ENCODE results near the gene WDR45.
"Not testable (repeated sequence)": the region's sequence is repeated elsewhere in the genome, so short reads cannot be mapped to it uniquely, and the experiment has no call there.

WDR45 gene

DNA sequence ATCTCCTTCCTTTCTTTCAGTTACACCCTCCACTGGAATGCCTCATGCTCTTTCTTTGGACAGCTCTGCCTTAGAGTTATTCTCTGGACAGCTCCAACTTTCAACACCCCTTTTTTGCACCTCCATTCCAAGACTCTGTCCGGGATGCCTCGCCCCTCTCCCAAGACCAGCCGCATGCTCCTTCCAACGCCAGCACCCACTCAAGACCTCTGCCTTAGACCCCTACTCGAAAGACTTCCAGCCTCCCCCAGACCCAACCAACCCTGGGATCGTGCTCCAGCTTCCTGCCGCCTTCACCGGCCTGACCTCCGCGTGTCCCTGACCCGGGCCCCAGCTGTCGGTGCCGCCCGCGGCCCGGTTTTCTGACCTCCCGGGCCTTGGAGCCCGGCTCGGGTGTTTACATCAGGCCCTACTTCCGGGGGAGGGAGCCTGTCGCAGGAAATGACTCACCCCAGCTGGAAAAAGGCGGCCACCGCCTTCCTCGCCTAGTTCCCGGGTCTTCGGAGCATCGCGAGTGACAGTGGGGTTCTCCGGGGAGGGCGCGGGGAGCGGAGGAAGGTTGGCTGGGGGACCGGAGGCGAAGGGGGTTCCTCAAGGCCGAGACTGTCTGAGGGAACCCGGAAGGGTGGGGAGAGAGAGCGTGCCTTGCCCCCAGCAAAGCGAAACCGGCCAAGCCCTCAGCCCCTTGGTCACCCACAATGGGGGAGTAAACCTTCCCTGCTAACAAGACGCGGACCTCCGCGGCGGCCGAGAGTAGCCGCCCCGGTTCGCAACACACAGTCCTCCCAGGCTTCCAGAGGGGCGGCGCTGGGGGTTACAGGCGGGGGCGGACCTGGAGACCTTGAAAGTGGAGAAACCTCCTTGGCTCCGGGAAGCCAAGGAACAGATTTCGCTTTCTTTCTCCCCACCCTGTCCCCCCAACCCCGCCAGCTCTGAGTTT, at the start of gene WDR45:
TSS of gene WDR45 (minus strand) at position 399 of the 940 bp plus-strand sequence. CDS start 1,792 bp downstream, outside the sequence.
- peak; percentile 3 for DNase-seq

DNA sequence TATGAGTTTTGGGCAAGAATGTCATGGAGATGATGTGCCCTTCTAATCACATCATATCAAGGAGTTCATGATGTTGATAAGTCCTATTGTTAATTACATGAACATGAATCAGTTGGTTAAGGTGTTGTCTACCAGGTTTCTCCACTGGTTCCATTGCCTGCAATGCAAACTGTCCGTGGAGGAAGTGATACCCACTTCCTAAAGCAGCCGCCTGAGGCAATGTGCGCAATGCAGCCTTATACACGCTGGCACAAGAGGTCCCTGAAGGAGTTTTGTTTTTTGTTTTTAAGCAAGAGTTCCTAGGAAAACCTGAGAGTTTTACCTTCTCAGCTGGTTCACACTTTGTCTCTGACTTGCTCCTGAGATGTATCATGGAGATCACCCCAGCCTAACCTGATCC, 49.7 kb upstream of the WDR45 start:
- no peak for DNase-seq

DNA sequence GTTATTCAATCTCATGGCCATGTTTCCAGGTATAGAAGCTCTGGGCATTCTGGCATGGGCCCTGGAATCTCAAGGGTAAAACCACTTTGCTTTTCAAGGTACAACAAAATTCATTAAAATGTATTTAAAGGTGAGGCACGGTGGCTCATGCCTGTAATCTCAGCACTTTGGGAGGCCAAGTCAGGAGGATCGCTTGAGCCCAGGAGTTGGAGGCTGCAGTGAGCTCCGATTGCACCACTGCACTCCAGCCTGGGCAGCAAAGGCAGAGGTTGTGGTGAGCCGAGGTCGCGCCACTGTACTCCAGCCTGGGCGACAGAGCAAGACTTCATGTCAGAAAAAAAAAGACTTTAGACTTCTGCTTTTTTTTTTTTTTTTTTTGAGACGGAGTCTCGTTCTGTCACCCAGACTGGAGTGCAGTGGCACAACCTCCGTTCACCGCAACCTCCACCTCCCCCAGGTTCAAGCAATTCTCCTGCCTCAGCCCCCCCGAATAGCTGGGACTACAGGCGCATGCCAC, 48.1 kb upstream of the WDR45 start:
- not testable (repeated sequence) for DNase-seq

DNA sequence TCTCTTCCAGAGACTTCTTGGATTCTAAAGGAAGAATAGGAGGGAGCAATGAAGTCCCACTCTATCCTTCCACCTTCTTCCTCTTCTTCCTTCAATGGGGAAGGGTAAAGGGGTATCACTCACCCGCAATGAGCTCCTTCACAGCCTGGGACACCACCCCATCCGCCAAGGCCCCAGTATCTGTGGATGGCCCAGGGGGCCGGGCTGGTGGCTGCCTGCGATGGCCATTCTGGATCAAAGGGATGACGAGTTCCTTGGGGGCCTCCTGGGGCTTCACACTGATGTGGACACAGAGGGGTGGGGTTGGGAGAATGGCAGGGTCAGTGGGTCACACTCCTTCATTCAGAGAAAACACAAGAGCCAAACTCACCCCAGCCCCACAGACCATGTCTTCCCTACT, 42.8 kb upstream of the WDR45 start:
- DNase-seq: no peak

DNA sequence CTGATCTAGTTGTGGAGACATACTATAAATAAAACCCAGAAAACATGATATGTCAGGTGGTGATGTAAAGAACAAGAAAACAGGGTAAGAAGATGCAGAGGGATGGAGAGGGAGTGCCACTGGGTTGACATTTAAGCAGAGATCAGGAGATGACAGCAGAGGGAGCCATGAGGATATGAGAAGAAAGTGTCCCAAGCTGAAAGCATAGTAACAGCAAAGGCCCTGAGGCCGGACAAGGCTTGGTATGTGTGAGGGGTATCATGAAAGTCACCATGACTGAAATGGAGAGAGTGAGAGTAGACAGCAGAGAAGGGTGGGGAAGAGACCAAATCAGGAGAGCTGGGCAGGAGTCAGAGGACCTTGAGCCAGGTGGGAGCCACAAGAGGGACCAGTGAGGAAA, 40.4 kb upstream of the WDR45 start:
- no peak for DNase-seq

DNA sequence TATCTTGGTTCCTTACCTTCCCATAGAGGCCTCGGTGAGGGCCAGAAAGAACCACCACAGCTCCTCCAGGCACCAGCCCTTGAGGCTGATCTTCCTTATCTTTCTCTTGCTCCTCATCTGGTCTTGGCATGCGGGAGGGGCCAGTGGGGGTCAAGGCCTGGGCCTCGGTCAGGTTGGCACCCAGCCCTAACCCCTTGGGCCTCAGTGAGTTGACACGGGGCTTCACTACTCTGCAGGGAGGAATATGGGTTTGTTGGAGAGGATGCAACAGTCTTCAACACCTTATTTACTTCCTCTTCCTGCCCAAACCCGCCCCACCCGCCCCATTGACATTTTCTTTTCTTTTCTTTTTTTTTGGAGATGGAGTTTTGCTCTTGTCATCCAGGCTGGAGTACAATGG, 37.9 kb upstream of the WDR45 start:
- DNase-seq: no peak

DNA sequence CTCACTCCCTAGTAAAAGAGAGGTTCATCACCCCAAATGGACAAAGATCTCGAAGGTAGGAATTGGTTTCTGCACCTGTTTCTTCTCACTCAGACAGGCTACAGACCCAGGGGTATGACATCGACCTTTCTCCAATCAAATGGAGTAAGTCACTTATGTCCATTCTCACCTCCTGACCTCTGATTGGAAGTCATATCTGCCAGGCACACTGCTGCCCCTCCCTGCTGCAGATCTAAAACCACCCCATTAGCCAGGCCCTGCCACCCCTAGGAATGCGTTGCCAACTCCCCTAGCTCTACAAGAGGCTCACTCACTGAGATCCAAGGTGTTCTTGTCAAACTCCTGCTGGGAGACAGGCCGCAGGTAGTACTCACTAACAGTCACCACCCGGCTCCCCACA, 37.0 kb upstream of the WDR45 start:
- DNase-seq: no peak

DNA sequence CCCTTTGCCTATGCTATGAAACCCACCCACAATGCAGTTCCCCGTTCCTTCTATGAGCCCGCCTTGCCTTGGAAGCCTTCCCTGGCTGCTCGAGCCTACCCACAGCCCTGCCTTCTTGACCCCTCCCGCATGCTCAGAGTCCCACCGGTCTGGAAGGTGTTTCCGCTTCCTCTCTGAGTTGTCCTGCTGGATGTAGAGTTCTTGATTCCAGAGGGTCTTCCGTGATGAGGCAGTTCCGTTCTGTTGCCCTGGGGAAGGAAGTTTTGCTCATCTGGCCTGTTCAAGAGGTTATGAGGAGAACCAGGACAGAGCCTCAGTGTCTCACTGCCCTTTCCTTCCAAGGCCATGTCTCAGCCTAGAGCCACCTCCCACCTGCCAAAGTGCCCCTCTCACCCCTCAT, 36.4 kb upstream of the WDR45 start:
- DNase-seq: no peak

DNA sequence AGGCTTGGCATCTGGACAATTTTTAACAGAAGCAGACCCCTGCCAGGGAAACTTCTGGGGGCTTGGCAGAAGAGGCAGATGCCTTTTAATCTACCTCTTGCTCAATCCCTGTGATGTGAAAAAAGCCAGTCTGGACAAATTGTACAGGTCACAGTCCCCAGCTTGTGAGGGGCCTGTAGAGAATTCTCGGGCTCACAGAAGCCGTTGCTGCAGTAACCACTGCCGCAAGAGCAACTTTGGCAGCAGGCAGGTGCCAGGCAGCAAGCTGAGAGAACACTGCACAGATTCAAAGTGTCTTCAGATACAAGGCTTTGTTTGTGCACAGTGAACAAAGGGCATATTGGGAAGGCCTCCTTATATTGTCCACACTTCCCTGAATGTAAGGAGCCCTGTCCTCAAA, 32.1 kb upstream of the WDR45 start:
- no peak for DNase-seq

DNA sequence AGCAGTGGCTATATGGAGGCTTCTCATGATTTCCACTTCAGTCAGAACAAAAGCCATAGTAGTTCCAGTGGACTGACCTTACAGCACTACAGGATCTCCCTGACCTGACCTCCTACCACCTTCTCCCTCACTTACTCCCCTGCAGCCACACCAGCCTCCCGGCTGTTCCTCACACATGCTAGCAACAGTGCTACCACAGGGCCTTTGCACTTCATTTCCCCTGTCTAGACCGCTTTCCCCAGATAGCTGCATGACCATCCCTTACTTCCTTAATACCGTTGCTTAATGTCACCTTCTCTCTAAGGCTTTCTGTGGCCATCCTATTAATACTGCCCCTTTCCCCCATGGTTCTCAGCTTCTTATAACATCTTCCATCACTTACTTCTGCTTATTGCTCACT, 30.7 kb upstream of the WDR45 start:
- no peak for DNase-seq

DNA sequence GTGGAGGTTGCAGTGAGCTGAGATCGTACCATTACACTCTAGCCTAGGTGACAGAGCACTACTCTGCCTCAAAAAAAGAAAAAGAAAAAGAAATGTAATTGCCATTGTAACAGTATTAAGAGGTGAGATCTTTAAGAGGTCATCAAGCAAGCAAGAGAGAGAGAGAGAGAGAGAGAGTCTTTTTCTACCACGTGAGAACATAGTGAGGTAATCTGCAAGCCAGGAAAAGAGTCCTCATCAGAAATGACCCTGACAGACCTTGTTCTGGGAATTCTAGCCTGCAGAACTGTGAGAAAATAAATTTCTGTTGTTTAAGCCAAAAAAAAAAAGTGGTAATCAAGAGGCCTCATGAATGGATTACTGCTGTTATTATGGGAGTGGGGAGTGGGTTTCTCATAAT, 29.0 kb upstream of the WDR45 start:
- DNase-seq: no peak

DNA sequence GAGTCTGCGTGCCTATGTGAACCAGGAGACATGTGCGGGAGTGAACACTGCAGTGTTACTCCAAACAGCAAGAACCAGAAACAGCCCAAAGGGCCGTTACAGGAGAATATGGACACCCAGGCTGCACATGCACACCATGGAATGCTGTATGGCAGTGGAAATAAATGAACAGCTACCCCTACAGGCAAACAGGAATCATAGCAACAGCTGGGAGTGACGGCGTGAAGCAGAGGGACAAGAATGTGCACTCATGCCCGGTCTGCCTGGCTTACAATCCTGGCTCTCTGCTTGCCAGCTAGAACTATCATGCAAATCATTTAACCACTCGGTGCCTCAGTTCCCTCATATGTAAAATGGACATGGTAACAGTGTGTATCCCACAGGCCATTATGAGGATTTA, 27.2 kb upstream of the WDR45 start:
- no peak for DNase-seq

DNA sequence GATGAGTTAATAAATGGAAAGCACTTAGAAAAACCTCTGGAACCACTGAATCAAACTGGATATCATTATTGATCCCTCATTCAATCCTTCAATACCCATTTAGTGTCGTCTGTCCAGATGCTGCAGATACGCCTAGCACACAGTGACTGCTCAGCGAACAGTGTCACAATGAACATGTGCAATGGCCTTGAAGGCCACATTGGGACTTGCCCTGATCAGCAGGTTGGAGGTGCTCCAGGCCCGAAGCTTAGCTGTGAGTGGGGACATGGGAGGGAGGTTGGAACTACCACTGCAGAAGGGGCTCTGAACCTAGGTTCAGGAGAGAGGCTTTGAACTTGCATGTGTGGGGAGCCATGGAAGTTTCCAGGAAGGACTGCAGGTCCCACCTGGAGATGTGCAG, 26.6 kb upstream of the WDR45 start:
- no peak for DNase-seq

DNA sequence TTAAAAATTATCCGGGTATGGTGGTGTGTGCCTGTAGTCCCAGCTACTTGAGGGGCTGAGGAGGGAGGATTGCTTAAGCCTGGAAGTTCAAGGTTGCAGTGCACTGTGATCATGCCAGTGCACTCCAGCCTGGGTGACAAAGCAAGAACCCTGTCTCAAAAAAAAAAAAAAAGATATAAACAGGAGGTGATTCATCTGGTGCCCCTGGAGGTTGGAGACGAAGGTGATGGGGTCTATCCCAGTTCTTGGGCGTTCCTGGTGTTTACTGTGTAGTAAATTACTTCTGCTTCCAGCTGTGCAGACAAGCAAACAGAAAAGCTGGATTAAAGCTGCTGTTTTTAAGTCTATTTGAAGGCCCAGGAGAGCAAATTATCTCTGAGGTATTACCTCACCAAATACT, 23.9 kb upstream of the WDR45 start:
- DNase-seq: no peak

DNA sequence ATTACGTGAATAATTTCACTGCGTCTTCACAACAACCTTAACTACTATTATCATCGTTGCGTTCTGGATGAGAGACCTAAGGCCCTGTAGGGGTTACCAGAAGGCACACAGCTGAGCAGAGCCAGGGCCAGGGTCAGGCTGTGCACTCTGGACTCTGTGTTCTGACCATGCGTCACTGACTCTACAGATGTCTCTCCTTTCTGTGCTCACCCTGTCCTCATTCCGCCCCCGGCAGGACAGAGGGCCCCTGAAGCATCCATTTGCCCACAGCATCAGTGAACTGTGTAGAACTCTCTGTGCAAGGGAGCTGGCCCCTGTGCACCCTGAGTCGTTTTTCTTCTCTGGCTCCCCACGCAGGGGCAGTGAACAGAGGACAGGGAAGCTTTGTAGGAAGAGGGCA, 22.5 kb upstream of the WDR45 start:
- peak; percentile 3 for DNase-seq

DNA sequence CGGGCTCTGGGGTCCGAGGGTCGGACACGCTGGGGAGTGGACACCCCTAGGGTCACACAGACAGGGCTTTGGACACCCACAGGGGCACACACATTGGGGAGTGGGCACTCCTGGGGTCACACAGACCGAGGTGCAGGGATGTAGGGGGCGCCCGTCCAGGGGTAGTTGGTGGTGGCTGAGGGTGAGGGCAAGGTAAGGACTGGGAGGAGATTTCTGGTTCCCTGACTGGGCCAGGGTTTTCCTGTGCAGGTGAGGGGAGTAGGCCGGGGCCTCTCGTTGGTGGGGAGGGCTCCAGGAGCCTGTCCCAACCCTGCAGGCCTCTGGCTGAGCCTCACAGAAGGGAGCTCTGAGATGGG, 21.9 kb upstream of the WDR45 start:
- DNase-seq: no peak

DNA sequence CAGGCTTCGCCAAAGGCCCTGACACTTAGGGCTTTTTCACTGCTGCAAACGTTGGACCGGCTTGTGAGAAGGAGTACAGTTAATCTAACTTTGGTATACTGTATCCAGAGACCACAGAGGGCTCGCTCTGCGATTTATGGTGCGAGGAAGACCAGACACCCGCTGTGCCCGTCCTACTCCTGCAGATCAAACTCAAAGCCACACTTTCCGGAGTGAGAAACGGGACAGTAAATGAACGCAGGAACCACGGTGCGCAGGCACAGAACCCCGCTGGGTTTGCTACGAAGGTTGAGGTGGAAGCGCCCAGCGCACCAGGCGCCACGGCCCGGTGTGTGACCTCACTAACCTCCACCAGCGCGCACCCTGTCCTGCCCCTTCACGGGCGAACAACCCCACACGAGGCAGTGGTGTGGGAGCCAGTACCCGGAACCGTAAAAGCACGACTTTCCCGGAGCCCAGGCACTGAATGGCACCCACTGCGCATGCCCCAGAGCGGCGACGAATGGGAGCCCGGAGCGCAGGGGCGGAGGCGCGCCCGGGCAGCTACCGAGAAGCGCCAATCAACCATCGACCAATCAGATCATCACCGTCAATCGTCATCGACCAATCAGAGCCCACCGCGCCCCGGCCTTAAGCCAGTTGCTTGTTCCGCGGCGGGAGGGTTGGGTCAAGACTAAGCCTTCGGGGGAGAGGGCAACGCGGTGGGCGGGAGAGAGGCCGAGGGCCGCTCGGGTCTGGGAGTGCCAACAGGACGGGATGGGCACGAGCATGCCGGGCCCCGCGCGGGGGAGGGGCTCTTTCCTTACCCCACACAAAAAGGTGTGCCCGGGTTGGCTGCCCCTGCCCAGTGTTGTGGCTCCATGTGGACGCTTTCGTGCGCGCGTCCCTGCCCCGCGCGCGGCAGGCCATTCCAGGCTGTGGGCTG, 21.3 kb upstream of the WDR45 start:
- peak; percentile 2 for DNase-seq

DNA sequence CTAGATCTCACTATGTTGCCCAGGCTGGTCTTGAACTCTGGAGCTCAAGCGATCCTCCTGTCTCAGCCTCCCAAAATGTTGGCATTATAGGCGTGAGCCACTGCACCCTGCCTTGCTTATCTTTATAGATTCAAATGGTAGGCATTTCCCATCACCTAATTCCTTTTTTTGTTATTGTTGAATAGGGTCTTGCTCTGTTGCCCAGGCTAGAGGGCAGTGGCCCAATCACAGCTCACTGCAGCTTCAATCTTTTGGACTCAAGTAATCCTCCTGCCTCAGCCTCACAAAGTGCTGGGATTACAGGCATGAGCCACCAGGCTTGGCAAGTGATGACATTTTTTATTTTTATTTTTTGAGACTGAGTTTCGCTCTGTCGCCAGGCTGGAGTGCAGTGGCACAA, 16.7 kb upstream of the WDR45 start:
- no peak for DNase-seq

DNA sequence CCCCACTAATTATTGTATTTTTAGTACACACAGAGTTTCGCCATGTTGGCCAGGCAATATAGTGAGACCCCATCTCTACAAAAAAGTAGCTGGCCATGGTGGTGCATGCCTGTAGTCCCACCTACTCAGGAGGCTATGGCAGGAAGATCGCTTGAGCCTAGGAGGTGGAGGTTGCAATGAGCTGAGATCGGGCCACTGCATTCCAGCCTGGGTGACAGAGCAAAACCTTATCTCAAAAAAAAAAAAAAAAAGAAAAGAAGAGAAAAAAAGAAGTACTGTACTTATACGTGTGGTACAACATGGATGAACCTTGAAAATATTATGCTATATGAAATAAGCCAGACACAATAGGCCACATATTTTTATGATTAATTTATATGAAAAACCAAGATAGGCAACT, 9.9 kb upstream of the WDR45 start:
- no peak for DNase-seq

DNA sequence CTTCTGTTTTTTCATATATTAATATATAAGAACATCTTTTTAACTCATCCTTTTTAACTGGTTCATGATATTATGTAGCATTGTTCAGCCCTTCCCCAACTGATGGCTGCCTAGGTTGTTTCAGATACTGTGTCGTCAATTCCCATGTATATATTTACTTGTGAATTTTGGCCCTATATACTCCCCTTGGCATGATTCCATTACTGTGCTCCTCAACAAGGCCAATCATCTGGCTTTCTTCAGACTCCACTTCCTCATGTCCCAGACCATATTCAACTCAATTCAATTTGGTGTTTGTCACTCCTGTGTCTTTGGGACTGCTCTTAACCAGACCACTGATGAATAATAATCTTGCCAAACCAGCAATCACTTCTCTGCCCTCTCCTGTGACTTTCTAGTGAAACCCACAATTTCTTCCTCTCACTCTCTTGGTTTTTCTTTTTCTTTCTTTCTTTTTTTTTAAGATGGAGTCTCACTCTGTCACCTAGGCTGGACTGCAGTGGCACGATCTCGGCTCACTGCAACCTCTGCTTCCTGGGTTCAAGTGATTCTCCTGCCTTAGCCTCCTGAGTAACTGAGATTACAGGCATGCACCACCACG, 2.7 kb upstream of the WDR45 start:
- DNase-seq: no peak

DNA sequence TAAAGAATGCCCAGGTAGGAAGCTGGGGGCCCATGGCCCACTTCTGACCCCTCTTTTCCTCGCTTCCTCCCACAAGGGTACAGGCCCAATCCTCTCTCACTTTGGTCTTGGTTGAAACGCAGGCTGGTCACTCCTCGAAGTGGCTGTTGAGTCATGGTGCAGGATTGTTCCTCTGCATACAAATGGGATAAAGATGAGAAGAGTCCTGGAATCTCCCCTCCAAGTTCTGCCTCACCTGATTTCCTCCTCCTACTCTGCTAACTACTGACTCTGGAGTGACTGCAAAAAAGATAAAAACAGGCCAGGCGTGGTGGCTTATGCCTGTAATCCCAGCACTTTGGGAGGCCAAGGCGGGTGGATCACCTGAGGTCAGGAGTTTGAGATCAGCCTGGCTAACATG, 1.7 kb downstream of the WDR45 start:
- no peak for DNase-seq

DNA sequence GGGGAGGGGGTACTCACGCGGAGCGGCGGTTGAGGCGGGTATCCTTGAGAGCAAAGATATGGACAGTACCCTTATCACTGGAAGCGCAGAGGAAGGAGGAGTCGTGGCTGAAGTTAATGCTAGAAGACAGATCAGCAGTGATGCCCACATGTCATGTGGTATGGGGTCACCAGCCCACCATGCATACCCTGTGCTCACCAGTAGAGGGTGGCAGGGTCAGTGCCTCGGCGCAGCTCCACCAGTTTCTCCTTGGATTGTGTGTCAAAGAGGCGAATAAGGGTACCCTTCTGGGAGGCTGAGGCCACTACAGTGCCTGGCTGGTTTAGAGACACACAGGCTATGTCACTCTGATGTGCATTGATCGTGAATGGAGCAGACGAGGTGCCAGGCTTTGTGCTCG, 4.3 kb downstream of the WDR45 start:
- DNase-seq: no peak
